T-helper 17 cell (primary cell): ENCODE measurements around the gene HSD17B13. TPM values are rescaled to one million over a fixed set of nuclear protein-coding genes. Genes with fewer than 3 reads are reported as not detected.

Source experiments
- ATAC-seq: fragments of 150-1000 bp; cut with Tn5 transposase; 2 replicates; pipeline ENCODE4 v1.10.0; 2021; ENCODE audit warnings: mild to moderate bottlenecking, moderate library complexity
- DNase-seq, 3 donors: peaks; one replicate each; pipeline versions ENCODE4 v3.0.0 to v3.0.0-alpha.2; 2020 to 2021
- H3K9me3 ChIP-seq: one replicate; pipeline ENCODE4 v1.7.0; 2013; ENCODE audit warnings: low read length, mild to moderate bottlenecking; ENCODE audit not compliant: control insufficient read depth, poor library complexity, severe bottlenecking
- H3K27ac Mint-ChIP-seq: one replicate; pipeline ENCODE4 v1.8.0; 2022; ENCODE audit warnings: mild to moderate bottlenecking, moderate library complexity, mixed read lengths
- H3K27me3 Mint-ChIP-seq: one replicate; pipeline ENCODE4 v1.8.0; 2022; ENCODE audit warnings: mixed read lengths
- H3K36me3 Mint-ChIP-seq: one replicate; pipeline ENCODE4 v1.8.0; 2022; ENCODE audit warnings: low read depth, mixed read lengths
- H3K4me1 Mint-ChIP-seq: one replicate; pipeline ENCODE4 v1.8.0; 2022; ENCODE audit warnings: mild to moderate bottlenecking, mixed read lengths
- H3K4me3 Mint-ChIP-seq: one replicate; pipeline ENCODE4 v1.8.0; 2022; ENCODE audit warnings: mild to moderate bottlenecking, moderate library complexity, mixed read lengths
- total RNA-seq, 4 donors: library from RNA in 2 of 4; stranded (reverse) in 2 of 4; gene quantifications; one replicate each; pipeline ENCODE4 v1.2.3 and lab custom pipeline; 2022 to 2026

Gene HSD17B13
- total RNA-seq, 2 donors from 2014 or later: 0.20 TPM; not detected in 1

DNA sequence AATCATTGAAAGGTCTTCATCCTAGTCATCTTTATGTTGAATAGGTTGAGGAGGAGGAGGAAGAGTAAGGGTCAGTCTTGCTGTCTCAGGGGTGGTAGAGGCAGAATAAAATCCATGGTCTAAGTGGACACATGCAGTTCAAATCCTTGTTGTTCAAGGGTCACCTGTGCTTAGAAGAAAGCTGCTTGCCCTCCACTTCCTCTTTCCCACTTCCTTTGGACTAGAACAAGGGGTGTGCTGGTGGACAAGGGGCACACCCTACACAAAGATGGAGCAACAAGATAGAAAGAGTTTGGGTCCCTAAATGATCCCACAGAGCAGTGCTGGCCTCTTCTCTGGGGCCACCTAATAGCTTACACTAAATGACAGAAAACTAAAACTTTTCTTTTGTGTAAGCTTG lies 47.9 kb downstream of the HSD17B13 start:
- no peak for ATAC-seq
- H3K4me1 Mint-ChIP-seq: no peaks in the 10 kb centered on the region
- H3K4me3 Mint-ChIP-seq: no peak overlapping the region
- H3K27ac Mint-ChIP-seq: no peak overlapping the region
- no peak for DNase-seq
- no peaks in the 10 kb centered on the region for H3K9me3 ChIP-seq
- peaks cover 6% of the 10 kb centered on the region for H3K36me3 Mint-ChIP-seq
- H3K27me3 Mint-ChIP-seq: peaks cover 45% of the 10 kb centered on the region

DNA sequence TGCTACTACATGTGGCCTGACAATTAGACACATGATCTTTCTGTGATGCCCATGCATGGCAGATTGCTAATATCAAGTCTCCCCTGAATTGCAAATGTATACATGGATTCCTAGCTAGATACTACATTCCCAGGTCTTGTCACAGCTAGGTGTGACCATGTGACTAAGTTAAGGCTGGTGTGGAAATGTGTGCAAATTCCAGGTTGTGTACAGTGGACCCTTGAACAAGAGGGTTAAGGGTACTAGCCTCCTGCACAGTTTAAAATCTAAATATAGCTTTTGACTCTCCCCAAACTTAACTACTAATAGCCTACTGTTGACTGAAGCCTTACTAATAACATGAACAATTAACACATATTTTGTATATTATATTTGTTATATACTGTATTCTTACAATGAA lies 48.4 kb downstream of the HSD17B13 start:
- DNase-seq: no peak
- ATAC-seq: no peak
- H3K4me1 Mint-ChIP-seq: no peaks in the 10 kb centered on the region
- H3K27me3 Mint-ChIP-seq: peaks cover 40% of the 10 kb centered on the region
- no peak overlapping the region for H3K4me3 Mint-ChIP-seq
- H3K9me3 ChIP-seq: no peaks in the 10 kb centered on the region
- H3K27ac Mint-ChIP-seq: no peak overlapping the region
- H3K36me3 Mint-ChIP-seq: peaks cover 4% of the 10 kb centered on the region

DNA sequence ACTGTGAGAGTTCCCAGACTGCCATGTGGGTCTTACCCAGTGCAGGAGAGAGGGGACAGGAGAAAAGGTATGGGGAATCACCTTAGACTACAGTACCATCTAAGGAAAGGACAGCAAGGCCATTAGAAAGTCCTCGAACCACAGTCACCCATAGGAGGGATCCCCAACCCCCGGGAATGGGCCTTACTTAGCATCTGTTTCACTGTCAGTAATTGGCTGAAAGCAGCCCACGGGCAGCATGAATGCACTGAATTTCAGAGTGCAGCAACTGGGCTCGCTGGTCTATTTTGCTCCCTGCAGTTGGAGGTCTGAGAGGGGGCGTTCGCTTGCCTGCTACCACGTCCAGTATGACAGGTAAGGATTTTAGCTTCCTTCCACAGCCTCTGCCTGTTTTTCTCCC lies 51.9 kb downstream of the HSD17B13 start:
- DNase-seq (no peak), ATAC-seq (no peak)
- no peak overlapping the region for H3K27ac Mint-ChIP-seq
- peaks cover 42% of the 10 kb centered on the region for H3K27me3 Mint-ChIP-seq
- no peak overlapping the region for H3K4me3 Mint-ChIP-seq
- no peaks in the 10 kb centered on the region for H3K9me3 ChIP-seq
- no peaks in the 10 kb centered on the region for H3K4me1 Mint-ChIP-seq
- H3K36me3 Mint-ChIP-seq: peaks cover 3% of the 10 kb centered on the region

DNA sequence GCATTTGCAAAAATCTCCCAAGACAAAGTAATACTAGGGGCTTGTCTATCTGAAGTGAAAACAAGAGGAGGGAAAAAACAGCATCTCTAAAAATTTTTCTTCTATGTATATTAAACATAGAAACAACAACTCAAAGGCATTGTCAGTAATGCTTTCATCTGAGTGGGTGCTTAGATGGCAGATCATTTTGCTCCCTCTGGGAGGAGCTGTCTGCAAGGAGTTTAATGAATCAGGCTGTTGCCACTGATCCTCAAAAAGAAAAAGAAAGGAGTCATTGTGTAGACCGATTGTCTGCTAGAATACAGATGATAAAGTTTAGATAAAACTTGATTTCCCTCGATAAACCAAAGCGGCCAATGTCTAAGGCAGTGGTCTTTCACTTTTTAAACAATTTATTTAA lies 52.5 kb downstream of the HSD17B13 start:
- no peak overlapping the region for H3K27ac Mint-ChIP-seq
- no peak for DNase-seq

DNA sequence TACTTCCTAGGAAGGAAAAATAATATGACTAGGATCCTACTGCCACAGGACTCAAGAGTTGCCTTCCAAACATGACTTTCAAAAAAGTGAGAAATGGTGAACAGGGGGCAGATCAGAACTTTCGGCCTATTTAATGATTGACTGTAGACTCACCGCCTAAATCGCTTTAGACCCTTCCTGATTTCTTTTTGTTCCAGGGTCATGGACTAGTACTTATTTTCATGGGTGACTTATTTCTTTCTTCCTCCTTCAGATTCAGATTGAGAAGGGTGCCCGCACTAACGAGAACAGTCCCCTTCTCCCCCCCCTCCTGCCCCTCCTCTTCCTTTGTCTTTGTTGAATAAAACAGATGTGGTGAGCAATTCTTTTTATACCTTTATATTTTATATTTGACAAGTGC lies 54.3 kb downstream of the HSD17B13 start:
- ATAC-seq (no peak), DNase-seq (no peak)
- no peak overlapping the region for H3K4me3 Mint-ChIP-seq
- H3K4me1 Mint-ChIP-seq: no peaks in the 10 kb centered on the region
- no peaks in the 10 kb centered on the region for H3K36me3 Mint-ChIP-seq
- no peak overlapping the region for H3K27ac Mint-ChIP-seq
- H3K9me3 ChIP-seq: no peaks in the 10 kb centered on the region
- H3K27me3 Mint-ChIP-seq: peaks cover 41% of the 10 kb centered on the region

More for the DNA sequence above, 52.5 kb downstream of the HSD17B13 start:
- Mint-ChIP-seq H3K4me1 (no peaks in the 10 kb centered on the region), H3K27me3 (peaks cover 47% of the 10 kb centered on the region), H3K4me3 (no peak overlapping the region), H3K36me3 (peaks cover 3% of the 10 kb centered on the region)
- ATAC-seq: no peak
- no peaks in the 10 kb centered on the region for H3K9me3 ChIP-seq

DNA sequence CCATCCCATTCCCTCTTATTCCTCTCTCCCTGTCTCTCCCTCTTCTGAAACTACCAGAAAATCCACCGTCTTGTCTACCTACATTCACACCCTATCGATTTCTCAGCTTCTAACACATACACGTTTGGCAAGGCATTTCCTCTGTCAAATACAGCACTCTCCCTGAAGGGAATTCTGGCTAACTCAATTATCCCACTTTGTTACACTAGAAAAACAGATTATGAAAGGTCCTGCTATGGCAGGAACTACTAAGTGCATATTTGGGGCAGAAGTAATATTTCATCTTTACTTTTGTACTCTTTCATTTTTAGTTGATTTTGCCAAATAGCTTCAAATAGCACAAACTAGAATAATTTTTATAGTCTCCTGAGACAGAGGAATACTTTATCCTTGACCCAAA lies 55.7 kb downstream of the HSD17B13 start:
- Mint-ChIP-seq H3K27ac (peak overlapping the region; percentile 69), H3K27me3 (peaks cover 26% of the 10 kb centered on the region)

DNA sequence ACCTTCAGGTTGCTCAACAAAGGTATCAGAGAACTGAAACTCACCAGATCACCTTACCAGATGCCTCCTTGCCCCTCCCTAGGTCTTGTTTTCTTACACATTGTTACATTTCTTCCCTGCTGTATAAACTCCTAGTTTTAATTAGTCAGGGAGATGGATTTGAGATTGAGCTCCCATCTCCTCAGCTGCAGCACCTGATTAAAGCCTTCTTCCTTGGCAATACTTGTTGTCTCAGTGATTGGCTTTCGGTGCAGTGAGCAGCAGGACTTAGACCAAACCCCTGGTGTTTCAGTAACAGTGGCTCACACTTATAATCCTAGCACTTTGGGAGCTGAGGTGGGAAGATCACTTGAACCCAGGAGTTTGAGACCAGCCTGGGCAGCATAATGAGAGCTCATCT lies 59.8 kb downstream of the HSD17B13 start:
- H3K27me3 Mint-ChIP-seq: peaks cover 16% of the 10 kb centered on the region
- ATAC-seq (no peak), DNase-seq (no peak)
- H3K4me3 Mint-ChIP-seq: no peak overlapping the region
- H3K36me3 Mint-ChIP-seq: no peaks in the 10 kb centered on the region
- H3K9me3 ChIP-seq: no peaks in the 10 kb centered on the region
- no peaks in the 10 kb centered on the region for H3K4me1 Mint-ChIP-seq
- H3K27ac Mint-ChIP-seq: no peak overlapping the region

More for the DNA sequence above, 55.7 kb downstream of the HSD17B13 start:
- Mint-ChIP-seq H3K4me1 (no peaks in the 10 kb centered on the region), H3K36me3 (no peaks in the 10 kb centered on the region), H3K4me3 (no peak overlapping the region)
- no peaks in the 10 kb centered on the region for H3K9me3 ChIP-seq
- DNase-seq (no peak), ATAC-seq (no peak)

DNA sequence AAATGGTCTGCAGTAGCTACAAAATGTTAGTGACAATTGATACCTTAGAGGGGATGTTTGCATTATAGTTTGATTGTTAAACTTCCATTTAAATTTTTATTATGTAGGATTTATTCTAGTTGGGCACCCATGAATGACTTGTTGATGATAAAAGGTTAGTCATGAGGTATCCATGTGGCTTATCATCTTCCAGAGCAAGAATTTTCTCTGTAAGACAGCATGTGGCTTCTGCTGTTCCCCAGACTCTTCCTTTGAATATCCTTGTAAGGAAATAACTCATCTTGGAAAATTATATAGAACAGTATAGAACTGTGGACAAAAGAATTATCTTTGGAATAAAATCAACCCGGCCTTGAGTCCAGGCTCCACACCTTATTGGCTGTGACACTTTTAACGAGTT lies 62.2 kb downstream of the HSD17B13 start:
- no peak overlapping the region for H3K4me3 Mint-ChIP-seq
- H3K4me1 Mint-ChIP-seq: no peaks in the 10 kb centered on the region
- DNase-seq (no peak), ATAC-seq (no peak)
- H3K27ac Mint-ChIP-seq: no peak overlapping the region
- H3K36me3 Mint-ChIP-seq: no peaks in the 10 kb centered on the region
- H3K27me3 Mint-ChIP-seq: peaks cover 13% of the 10 kb centered on the region
- H3K9me3 ChIP-seq: no peaks in the 10 kb centered on the region

DNA sequence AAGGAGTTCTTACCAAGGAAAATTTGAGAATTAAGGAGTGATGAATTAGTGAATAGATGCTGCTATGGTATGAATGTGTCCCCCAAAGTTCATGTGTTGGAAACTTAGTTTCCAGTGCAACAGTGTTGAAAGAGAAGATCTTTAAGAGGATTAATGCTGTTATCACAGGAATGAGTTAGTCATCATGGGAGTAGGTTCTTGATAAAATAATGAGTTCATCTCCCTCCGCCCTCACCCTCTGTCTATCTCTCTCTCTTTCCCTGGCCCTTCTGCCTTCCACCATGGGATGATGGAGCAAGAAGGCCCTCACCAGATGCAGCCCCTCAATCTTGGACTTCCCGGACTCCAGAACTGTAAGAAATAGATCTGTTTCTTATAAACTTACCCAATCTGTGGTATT lies 64.0 kb downstream of the HSD17B13 start:
- no peaks in the 10 kb centered on the region for H3K9me3 ChIP-seq
- DNase-seq: no peak
- no peaks in the 10 kb centered on the region for H3K4me1 Mint-ChIP-seq
- H3K4me3 Mint-ChIP-seq: no peak overlapping the region
- peaks cover 6% of the 10 kb centered on the region for H3K27me3 Mint-ChIP-seq
- no peak for ATAC-seq
- H3K36me3 Mint-ChIP-seq: no peaks in the 10 kb centered on the region
- no peak overlapping the region for H3K27ac Mint-ChIP-seq

DNA sequence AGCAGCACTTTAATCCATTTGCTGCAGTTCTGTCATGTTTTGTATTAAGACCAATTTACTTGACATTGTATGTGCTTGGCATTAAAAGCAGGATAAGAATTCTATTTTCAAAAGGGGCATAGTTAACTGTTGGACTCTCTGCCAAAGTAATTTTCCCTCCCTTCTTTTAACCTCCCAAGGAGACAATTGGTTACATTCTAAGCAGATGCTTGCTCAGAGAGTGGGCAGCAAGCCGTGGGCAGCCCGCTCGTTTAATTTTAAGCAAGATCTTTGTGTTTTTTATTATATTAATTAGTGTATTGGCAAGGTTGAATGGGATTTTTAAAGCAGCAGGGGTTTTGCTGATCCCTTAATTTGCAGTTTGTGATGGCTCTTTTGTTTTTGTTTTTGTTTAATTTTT lies 65.2 kb downstream of the HSD17B13 start:
- no peak overlapping the region for H3K27ac Mint-ChIP-seq
- no peak overlapping the region for H3K4me3 Mint-ChIP-seq
- no peaks in the 10 kb centered on the region for H3K4me1 Mint-ChIP-seq
- DNase-seq: no peak
- H3K9me3 ChIP-seq: no peaks in the 10 kb centered on the region
- ATAC-seq: no peak
- H3K36me3 Mint-ChIP-seq: no peaks in the 10 kb centered on the region
- H3K27me3 Mint-ChIP-seq: peaks cover 6% of the 10 kb centered on the region

DNA sequence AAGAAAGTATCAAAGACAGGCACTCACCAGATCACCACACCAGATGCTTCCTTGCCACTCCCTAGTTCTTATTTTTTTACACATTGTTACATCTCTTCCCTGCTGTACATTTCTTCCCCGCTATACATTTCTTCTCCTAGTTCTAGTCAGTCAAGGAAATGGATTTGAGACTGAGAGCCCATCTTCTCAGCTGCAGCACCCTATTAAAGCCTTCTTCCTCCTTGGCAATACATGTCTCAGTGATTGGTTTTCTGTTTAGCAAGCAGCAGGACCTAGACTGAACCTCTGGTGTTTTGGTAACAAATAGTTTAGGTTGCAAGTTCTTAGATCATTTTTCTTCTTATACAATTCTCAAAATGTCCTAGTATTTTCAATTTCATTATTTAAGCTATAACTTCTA lies 66.9 kb downstream of the HSD17B13 start:
- no peak for ATAC-seq
- DNase-seq: no peak
- H3K4me1 Mint-ChIP-seq: no peaks in the 10 kb centered on the region
- no peaks in the 10 kb centered on the region for H3K9me3 ChIP-seq
- no peak overlapping the region for H3K27ac Mint-ChIP-seq
- no peak overlapping the region for H3K4me3 Mint-ChIP-seq
- no peaks in the 10 kb centered on the region for H3K36me3 Mint-ChIP-seq
- H3K27me3 Mint-ChIP-seq: peaks cover 6% of the 10 kb centered on the region

Other genes starting within 250 kb of the HSD17B13 start
- 1 to 10 TPM; 6.8 to 7.9 TPM for gene KLHL8, start 102.3 kb downstream of the HSD17B13 start, total RNA-seq
- gene HSD17B11, start 68.3 kb upstream of the HSD17B13 start, total RNA-seq: 10 to 100 TPM; 27.7 to 40.7 TPM
- gene NUDT9, start 99.7 kb upstream of the HSD17B13 start, total RNA-seq: 1 to 10 TPM; 6.2 to 9.7 TPM
- not detected for gene SPARCL1, start 206.5 kb upstream of the HSD17B13 start, total RNA-seq